ENCODE measurements around the gene BSPRY.
A peak's percentile ranks its signal among the peaks of the same experiment; 100 is the strongest.

The BSPRY gene

GRCh38 chr9:113349445-113350094 lies at the start of gene BSPRY:
Gene BSPRY, plus strand, starts transcription at chr9:113349541. Its CDS starts 39 bp downstream, at chr9:113349580.
- DNase-seq = peak; percentile 15

GRCh38 chr9:113299800-113300292 lies 49.5 kb upstream of the BSPRY start:
- DNase-seq = no peak

GRCh38 chr9:113301548-113301947 lies 47.8 kb upstream of the BSPRY start:
- no peak for DNase-seq

- no peak for DNase-seq
Measured at GRCh38 chr9:113302792-113303418, 46.4 kb upstream of the BSPRY start, which contains the start of gene RNF183. Gene RNF183, minus strand, starts transcription at chr9:113303376. Its CDS starts 5,192 bp downstream, at chr9:113298184.

GRCh38 chr9:113306566-113306965 lies 42.8 kb upstream of the BSPRY start:
- DNase-seq = no peak

- no peak for DNase-seq
Measured at GRCh38 chr9:113307396-113307975, 41.9 kb upstream of the BSPRY start.

- DNase-seq = no peak
Measured at GRCh38 chr9:113309204-113309813, 40.0 kb upstream of the BSPRY start.

- DNase-seq = no peak
Measured at GRCh38 chr9:113310538-113310937, 38.8 kb upstream of the BSPRY start.

- no peak for DNase-seq
Measured at GRCh38 chr9:113311961-113312360, 37.4 kb upstream of the BSPRY start.

GRCh38 chr9:113313261-113313660 lies 36.1 kb upstream of the BSPRY start:
- DNase-seq = no peak

GRCh38 chr9:113315231-113315630 lies 34.1 kb upstream of the BSPRY start:
- DNase-seq = no peak

GRCh38 chr9:113316030-113316429 lies 33.3 kb upstream of the BSPRY start:
- no peak for DNase-seq

GRCh38 chr9:113317777-113318176 lies 31.6 kb upstream of the BSPRY start:
- no peak for DNase-seq

- DNase-seq = no peak
Measured at GRCh38 chr9:113319054-113319453, 30.3 kb upstream of the BSPRY start.

- no peak for DNase-seq
Measured at GRCh38 chr9:113320051-113320450, 29.3 kb upstream of the BSPRY start.

- no peak for DNase-seq
Measured at GRCh38 chr9:113322671-113323070, 26.7 kb upstream of the BSPRY start.

- no peak for DNase-seq
Measured at GRCh38 chr9:113326230-113326629, 23.1 kb upstream of the BSPRY start.

- DNase-seq = no peak
Measured at GRCh38 chr9:113328045-113328782, 21.1 kb upstream of the BSPRY start.

GRCh38 chr9:113331780-113332179 lies 17.6 kb upstream of the BSPRY start:
- DNase-seq = no peak

GRCh38 chr9:113337714-113338113 lies 11.6 kb upstream of the BSPRY start:
- no peak for DNase-seq

- peak; percentile 85 for DNase-seq
Measured at GRCh38 chr9:113340011-113340699, 9.2 kb upstream of the BSPRY start, which contains the start of gene WDR31. Gene WDR31, minus strand, starts transcription at chr9:113340275. Its CDS starts 8,253 bp downstream, at chr9:113332022.

Data from activated naive CD4-positive, alpha-beta T cell treated with Interleukin-2 at 50 U/mL for 16 hours (primary cell).